ENCODE results near the gene MRPL34. TPM values are rescaled to one million over a fixed set of nuclear protein-coding genes. Genes with fewer than 3 reads are reported as not detected.
A peak's percentile ranks its signal among the peaks of the same experiment; 100 is the strongest.

MRPL34 gene
- total and polyA plus RNA-seq, 9 of the 15 experiments (the other 6 are each of a cell fraction or from before 2014, with no cell fraction given): 11.5 to 256 (median 72.5) TPM

GRCh38 chr19:17266975-17267788 is 38.5 kb upstream of the MRPL34 start, which contains the start of gene BABAM1 (continued):
- TF ChIP-seq, protein P1, sequence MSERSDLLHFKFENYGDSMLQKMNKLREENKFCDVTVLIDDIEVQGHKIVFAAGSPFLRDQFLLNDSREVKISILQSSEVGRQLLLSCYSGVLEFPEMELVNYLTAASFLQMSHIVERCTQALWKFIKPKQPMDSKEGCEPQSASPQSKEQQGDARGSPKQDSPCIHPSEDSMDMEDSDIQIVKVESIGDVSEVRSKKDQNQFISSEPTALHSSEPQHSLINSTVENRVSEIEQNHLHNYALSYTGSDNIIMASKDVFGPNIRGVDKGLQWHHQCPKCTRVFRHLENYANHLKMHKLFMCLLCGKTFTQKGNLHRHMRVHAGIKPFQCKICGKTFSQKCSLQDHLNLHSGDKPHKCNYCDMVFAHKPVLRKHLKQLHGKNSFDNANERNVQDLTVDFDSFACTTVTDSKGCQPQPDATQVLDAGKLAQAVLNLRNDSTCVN (CRISPR knock-in tag; IDR thresholded peaks at IDR 0.05): peak; percentile 38; the same call in 1 of the 2 replicates
- TF ChIP-seq PKNOX1 (IDR thresholded peaks at IDR 0.05) (peak; percentile 78), ZNF140 (CRISPR knock-in tag; IDR thresholded peaks at IDR 0.05) (no peak), TAF1 (IDR thresholded peaks at IDR 0.05; ENCODE audit: control insufficient read depth, extremely low read depth, insufficient read depth, low read length, severe bottlenecking) (peak; percentile 97), CREB5 (CRISPR knock-in tag; IDR thresholded peaks at IDR 0.05) (no peak), RERE (CRISPR knock-in tag; IDR thresholded peaks at IDR 0.05; ENCODE audit: borderline replicate concordance) (no peak), PHF21A (IDR thresholded peaks at IDR 0.05; ENCODE audit: borderline replicate concordance, low read depth) (no peak), POLR2AphosphoS2 (IDR thresholded peaks at IDR 0.05; ENCODE audit: low read length) (0 out of 2 replicates have a peak, but pooled peaks have one; percentile 53), PHTF2 (CRISPR knock-in tag; IDR thresholded peaks at IDR 0.05) (no peak)
- TF ChIP-seq, protein P2, sequence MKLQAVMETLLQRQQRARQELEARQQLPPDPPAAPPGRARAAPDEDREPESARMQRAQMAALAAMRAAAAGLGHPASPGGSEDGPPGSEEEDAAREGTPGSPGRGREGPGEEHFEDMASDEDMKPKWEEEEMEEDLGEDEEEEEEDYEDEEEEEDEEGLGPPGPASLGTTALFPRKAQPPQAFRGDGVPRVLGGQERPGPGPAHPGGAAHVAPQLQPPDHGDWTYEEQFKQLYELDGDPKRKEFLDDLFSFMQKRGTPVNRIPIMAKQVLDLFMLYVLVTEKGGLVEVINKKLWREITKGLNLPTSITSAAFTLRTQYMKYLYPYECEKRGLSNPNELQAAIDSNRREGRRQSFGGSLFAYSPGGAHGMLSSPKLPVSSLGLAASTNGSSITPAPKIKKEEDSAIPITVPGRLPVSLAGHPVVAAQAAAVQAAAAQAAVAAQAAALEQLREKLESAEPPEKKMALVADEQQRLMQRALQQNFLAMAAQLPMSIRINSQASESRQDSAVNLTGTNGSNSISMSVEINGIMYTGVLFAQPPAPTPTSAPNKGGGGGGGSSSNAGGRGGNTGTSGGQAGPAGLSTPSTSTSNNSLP (IDR thresholded peaks at IDR 0.05; ENCODE audit: borderline replicate concordance, low read depth, low read length): 0 out of 2 replicates have a peak, but pooled peaks have one; percentile 23
- TF ChIP-seq, protein P3, sequence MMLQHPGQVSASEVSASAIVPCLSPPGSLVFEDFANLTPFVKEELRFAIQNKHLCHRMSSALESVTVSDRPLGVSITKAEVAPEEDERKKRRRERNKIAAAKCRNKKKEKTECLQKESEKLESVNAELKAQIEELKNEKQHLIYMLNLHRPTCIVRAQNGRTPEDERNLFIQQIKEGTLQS (IDR thresholded peaks at IDR 0.05): no peak
- TF ChIP-seq, protein P3 (CRISPR knock-in tag; conservative IDR thresholded peaks at IDR 0.05): peak; percentile 62; the same call in 1 of the 2 replicates

Measured in K562 (cell line).